DMS 273 treated with DMSO at 0.1 percent for 48 hours (cell line): ENCODE data around the gene N4BP2L2.

Source experiments
- DNase-seq: peaks from one replicate; lab custom pipeline; 2025; lab: John Stamatoyannopoulos, UW

N4BP2L2 gene

DNA sequence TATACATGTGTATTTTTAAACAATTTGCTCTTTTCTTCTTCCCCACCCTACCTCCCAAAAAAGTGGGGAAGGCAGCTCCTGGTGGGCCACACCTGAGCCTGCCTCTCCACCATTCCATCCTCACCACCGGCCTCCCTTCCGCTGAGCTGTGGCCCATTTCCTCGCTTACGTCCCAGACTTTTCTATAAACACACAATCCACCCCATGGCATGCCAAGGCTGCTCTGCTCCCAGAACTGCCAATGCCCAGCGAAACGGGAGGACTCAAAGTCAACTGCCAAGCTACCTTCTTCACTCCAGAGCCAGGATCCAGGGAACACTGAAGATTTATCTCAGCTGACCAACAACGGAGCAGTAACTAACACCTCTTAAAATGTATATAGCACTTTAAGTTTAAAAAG is 113.4 kb downstream of the N4BP2L2 start:
- no peak for DNase-seq

DNA sequence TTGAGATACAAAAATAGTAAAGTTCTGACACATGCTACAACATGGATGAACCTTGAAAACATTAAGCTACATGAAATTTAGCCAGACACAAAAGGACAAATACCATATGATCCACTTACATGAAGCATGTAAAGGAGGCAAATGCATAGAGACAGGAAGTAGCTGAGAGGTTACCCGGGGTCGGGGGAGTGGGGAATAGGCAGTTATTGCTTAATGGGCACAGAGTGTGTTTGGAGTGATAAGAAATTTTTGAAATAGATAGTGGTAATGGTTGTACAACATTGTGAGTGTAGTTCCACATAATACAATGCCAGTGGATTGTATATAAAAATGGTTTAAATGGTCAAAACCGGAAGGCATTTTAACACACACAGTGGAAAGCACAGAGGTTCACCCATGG is 115.0 kb downstream of the N4BP2L2 start:
- DNase-seq, result no peak

DNA sequence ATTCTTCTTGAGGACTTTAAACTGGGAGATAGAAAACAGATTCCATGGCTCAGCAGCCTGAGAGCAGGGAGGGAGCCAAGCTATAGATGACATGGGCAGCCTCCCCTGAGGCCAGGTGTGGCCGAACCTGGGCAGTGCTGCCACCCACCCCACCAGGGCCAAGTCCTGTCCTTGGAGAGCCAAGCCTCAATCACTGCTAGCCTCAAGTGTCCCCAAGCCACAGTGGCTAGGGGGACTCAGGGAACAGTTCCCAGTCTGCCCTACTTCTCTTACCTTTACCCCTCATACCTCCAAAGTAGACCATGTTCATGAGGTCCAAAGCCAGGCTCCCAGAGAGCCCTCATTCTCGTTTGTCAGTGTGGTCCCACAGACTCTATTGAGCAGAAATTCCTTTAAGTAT is 118.7 kb downstream of the N4BP2L2 start:
- DNase-seq, result no peak

DNA sequence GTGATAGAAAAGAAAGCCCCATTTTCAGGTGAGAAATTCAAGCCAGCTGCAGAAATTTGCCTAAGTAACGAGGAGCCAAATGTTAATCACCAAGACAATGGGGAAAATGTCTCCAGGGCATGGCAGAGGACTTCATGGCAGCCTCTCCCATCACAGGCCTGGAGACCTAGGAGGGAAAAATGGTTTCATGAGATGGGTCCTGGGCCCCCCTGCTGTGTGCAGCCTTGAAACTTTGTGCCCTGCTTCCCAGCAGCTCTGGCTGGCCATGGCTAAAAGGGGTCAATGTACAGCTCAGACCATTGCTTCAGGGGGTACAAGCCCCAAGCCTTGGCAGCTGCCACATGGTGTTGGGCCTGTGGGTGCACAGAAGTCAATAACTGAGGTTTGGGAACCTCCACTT is 120.6 kb downstream of the N4BP2L2 start:
- no peak for DNase-seq

DNA sequence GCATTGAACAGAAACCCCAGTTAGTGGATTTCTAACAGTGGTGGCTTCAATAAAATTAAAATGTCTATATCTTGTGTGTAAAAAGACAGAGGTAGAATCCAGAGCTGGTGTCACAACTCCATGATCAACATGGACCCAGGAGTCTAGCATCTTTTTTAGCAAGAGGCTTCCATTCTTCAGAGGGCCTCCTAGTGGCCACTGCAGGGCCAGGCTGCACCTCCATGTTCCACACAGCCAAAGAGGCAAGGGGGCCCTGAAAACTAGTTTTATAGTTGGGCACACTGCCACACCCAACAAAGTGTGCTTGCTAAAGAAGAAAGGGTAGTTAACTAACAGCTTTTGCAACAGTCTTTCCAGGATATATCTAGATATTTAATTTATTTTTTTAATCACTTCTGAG is 123.6 kb downstream of the N4BP2L2 start:
- no peak for DNase-seq

DNA sequence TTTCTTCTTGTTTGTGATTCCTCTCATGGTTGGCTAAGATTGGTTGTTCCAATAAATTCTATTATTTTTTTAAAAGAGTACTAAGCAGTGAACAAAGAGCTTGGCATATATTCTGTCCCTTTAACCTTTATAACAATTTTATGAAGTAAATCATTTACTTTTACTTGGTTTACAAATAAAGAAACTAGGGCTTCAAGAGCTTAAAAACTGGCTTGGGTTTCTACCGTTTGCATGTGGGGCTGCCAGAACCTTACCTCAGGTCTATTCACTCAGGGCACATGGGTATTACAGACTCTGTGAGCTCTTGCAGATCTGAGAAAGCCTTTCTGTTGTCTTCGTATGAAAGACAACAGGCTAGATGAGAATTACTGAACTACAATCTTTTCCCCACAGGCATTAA is 124.0 kb downstream of the N4BP2L2 start:
- DNase-seq, result no peak

DNA sequence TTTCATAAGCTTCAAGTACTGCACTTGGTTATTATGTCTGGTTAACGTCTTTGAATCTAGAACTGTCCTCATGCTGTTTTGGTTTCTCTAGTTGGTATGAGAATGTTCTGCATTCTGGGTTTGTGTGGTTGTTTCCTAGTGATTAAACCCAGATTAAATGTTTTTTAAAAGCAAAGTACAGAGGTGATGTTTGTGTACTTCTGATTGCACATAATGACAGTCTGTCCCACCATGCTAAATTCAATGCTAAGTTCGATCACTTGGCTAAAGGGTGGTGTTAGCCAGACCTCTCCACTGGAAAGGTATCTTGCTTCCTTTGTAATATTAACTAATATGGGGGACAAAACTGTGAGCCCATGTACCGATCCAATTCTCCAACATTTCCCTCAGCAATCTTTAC is 125.3 kb downstream of the N4BP2L2 start:
- DNase-seq, result no peak

DNA sequence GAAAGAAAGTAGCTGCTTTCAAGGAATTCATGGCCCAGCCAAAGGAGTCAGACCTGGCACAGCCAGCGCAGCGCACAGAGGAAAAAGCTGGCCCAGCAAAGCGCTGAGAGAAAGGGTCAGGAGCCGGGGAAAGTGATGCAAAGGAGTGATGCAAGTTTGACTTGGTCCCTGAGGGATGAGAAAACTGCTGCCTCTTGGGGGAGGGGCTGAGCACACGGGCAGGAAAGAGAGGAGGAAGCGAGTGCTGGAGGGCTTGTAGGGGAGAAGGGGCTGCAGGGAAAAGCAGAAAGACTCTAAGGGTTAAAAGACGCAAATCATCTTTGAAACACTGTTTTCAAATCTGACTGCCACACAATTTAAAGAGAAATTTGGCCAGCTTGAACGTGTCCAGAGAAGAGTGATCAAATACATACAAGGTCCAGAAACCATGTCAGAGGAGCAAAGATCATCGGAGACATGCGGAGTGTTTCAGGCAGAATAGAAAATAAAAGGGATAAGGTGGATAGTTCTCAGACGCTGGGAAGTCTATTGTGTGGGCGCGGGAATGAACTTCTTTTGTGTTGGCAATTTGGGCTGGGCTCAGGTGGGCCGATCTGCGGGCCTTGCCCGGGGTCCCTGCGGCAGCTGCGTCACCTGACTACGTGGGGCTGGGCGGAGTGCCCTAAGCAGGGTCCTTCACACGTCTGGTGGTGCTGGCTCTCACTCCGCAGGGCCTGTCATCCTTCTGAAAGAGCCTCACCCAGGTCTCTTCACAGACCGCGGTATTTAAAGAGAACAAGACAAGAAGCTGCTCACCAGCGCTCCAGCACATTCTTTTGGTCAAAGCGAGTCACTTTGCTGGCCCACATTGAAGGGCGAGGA is 128.8 kb downstream of the N4BP2L2 start:
- no peak for DNase-seq

DNA sequence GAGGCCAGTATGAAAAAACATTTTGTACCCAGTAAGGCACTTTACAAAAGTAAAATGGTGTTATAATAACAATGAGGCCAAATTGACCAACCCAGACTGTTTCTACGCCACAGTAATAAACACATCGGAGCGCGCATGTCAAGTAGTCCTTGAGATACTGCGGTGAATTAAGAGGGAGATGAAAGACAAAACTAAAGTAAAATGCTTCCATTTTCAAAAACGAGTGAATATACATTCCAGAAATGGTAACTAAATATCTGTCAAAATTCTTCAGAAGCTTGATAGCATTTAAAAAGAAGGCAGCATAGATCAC is 129.6 kb downstream of the N4BP2L2 start:
- DNase-seq, result no peak

DNA sequence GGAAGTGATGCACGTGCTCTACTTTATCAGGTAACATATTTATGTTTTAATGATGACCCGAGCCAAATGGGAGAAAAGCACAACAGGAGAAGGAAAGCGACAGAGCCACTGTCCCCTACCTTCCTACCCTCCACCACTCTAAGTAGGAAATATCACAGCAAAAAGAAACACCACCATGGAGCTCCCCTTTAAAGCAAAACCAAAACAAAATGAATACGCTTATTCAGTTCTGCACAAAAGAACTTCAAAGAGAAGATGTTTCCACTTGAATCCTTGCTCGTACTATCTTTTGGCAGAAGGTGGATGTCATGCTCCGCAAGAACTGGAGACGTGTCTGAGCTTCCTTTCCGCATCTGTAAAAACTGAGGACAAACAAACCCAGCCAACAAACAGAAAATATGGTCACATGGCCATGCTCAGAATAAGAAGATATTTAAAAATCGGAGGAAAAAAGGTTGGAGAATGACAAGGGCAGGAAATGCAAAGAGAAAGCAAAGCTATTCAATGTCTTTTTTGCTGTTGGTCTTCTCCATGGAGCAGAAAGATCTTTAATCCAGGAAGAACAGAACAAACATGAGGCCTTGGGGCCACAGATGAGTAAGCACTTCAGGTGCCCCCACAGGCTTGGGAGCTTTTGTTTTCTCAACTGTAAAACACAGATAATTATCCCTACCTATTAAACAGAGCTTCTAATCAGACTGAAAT is 130.1 kb downstream of the N4BP2L2 start:
- DNase-seq, result no peak

DNA sequence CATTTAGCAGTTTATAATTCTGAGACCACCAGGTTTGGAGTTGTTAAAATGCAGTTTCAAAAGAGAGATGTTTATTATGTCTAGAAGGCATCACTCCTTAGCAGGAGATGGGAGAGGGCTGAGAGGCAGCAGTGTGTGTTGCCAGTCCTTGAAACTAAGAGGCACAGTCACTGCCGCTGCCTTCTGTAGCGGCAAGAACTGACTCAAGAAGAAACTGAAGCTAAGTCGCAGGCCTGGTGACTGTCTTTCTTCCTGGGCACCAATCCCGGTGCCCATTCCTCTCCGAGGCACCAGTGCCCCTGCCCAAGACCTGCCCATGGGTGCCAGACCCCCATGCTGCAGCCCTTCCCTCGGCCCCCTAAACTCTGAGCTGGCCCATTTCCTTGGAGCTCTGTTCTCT is 130.7 kb downstream of the N4BP2L2 start:
- DNase-seq, result no peak

DNA sequence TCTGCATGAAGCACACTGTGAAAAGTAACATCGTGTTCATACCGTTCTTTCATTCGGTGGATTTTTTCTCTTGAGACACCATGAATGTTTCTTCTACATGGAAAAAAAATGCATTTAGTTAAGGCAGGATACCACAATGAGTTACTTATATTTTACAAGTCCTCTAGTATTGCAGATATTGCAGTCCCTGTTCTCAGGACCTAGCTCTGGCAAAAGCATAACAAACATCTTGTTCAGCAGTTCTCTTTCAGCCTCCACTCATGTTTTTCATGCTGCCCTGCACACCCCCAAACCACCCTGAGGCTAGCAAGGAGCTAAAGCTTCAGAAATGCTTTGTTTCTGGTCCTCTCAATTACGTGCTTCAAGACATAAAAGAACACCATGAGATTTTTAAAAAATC is 135.5 kb downstream of the N4BP2L2 start:
- DNase-seq, result no peak

DNA sequence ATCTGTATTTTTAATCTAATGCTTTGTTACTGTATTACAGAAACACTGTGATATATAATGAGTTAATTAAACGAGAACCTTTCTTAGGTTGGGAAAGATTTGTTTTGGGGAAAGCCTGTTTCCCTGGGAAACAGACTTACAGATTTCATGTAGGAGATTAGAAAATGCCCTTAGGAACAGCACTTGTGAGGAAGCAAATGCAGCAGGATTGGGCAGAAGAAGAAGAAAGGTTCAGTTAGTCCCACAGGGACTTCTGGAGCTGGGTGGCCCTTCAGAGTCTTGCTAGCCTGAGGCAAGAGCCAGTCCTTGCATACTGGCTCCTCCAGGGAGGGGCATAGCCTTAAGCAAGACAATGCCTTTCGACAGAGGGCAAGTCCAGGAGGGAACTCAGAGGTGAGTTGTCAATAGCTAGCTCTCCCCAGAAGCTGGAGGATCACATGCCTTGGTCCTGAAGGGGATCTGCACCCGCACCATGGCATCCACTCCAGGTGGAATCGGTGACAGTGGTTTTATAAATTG is 147.4 kb downstream of the N4BP2L2 start:
- DNase-seq, result no peak

DNA sequence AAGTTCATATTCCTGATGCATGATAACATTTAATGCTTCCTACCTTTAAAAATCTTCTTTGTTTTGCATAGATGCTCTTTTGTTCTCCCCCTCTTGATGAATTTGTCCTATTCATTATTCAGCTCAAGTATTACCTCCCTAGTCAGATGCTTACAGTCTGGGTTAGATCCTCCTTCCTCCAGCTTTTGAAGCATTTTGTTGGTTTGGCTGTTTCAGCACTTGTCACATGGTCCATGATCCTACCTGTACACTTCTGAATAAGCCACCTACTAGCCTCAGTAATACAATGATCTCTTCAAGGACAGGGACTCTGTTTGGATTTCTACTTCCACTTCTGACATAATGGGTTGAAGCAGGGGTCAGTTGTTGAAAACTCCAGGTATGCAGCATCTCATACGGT is 148.1 kb downstream of the N4BP2L2 start:
- DNase-seq, result no peak

DNA sequence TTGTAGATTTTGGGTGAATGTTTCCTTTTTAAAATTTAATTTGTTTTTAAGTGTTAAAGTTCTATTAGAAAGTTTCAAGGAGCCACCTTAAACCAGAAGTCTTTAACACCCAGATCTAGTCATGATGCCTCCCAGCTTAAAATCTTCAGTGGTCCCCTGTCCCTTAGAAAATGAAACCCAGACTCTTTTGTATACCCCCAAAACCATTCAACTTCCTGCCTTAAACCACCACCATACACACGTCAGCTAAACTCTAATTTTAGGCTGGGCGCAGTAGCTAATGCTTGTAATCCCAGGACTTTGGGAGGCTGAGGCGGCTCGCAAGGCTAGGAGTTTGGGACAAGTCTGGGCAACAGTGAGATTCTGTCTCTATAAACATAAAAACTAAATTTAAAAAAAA is 148.5 kb downstream of the N4BP2L2 start:
- no peak for DNase-seq

DNA sequence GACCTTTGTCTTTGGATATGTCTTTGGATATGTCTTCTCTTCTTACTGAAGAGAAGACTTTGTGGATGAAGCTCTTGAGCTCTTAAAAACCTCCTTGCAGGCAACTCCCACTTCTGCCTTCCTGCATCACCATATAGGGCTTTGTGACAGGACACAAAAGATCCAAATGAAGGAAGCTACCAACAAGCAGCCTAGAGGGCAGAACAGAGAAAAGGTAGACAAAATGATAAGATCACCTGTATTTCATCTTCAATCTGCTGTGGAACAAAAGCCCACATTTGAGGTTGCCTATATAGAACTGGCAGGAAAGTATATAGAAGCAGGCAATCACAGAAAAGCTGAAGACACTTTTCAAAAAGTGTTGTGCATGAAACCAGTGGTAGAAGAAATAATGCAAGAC is 153.2 kb downstream of the N4BP2L2 start:
- DNase-seq, result no peak

DNA sequence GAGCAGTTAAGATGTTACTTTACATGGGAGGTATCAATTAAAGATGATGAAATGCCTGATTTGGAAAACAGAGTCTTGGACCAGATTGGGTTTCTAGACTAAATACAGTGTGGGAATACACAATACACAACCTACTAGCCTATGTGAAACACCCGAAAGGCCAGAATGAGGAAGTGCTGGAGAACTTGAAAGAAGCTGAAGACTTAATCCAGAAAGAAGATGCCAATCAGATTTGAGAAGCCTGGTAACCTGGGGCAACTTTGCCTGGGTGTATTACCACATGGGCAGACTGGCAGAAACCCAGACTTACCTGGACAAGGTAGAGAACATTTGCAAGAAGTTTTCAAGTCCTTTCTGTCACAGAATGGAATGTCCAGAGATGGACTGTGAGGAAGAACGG is 153.9 kb downstream of the N4BP2L2 start:
- no peak for DNase-seq

DNA sequence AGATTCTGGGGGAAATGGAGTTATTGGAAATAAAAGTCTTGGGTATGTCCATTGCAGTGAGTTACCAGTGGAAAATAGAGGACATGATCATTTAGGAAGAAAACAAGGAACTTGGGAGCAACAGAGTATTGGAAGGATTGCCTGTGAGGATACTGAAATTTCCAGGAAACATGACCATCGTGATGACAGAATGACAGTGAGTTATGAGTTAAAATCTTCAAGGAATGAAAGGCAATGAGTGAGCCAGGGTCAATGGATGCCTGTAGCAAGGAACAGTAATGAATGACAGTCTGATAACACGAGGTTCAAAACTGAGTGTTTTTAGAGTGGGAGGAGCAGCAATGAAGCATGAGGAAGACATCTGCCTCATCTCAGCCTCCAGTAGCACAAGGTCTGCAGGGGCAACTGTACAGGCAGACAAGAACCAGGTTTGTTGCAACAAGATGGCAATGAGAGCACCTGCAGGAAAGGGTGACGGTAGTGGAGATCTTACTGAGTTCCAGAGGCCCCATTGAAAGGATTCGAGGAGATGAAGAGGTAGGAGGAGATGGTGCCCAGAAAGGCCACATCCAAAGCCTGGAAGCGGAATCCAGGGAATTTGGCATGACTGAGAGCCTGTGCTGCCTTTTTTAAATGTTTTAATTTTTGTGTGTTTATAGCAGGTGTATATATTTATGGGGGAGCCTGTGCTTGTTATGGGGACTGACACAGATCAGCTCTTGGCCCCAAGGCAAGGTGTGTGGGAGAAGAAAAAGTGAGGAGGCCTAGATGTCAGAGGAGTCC is 154.6 kb downstream of the N4BP2L2 start:
- DNase-seq, result no peak
